Activated T-cell treated with anti-CD3 and anti-CD28 coated beads, Interleukin-2, amount 50 U/mL, for 4 hours (primary cell): ENCODE measurements around the gene TLX3. TPM values are rescaled to one million over a fixed set of nuclear protein-coding genes. Genes with fewer than 3 reads are reported as not detected.

Experiments used
- total RNA-seq, 3 donors: library from RNA; stranded (reverse); gene quantifications; one replicate each; pipeline ENCODE4 v1.2.1, GENCODE V29; 2021

The TLX3 gene
- total RNA-seq, 3 donors from 2014 or later, result not detected

Other genes with a start within 250 kb of the TLX3 start
- 1,000 to 10,000 TPM; 4,555 to 4,927 (median 4,895) TPM for gene NPM1, start 78.6 kb downstream of the TLX3 start, total RNA-seq
- 1 to 10 TPM in 2 of 3 donors, under 1 TPM in 1; 0.37 to 1.3 (median 1.0) TPM for gene FGF18, start 110.4 kb downstream of the TLX3 start, total RNA-seq